ENCODE measurements around the gene NFKBIB.

GRCh38 chr19:38953677-38954076, 53.9 kb downstream of the NFKBIB start:
- TF ChIP-seq CTCF (IDR thresholded peaks at IDR 0.05) (no peak), POLR2A (IDR thresholded peaks at IDR 0.05) (no peak)

All from right lobe of liver (tissue), 4 donors.